HG03135 (cell line): ENCODE results near the gene TMEM117.

Experiments used
- ATAC-seq: cut with Tn5 transposase; IDR thresholded peaks from one replicate; pipeline ENCODE4 v1.9.1; 2021; ENCODE audit warnings: mild to moderate bottlenecking, moderate library complexity; ENCODE audit not compliant: unreplicated experiment

The TMEM117 gene

GRCh38 chr12:43951286-43951685, 115.4 kb downstream of the TMEM117 start:
- ATAC-seq, result no peak

- peak; percentile 99 for ATAC-seq
Observed at GRCh38 chr12:43957732-43958372, 122.0 kb downstream of the TMEM117 start.

GRCh38 chr12:43964033-43964432, 128.2 kb downstream of the TMEM117 start:
- ATAC-seq, result no peak

- no peak for ATAC-seq
Observed at GRCh38 chr12:43964961-43965360, 129.1 kb downstream of the TMEM117 start.

- ATAC-seq, result no peak
Observed at GRCh38 chr12:43965899-43966298, 130.0 kb downstream of the TMEM117 start.

GRCh38 chr12:43968736-43969135, 132.9 kb downstream of the TMEM117 start:
- ATAC-seq, result no peak

- ATAC-seq, result no peak
Observed at GRCh38 chr12:43969882-43970281, 134.0 kb downstream of the TMEM117 start.

GRCh38 chr12:43973385-43973784, 137.5 kb downstream of the TMEM117 start:
- no peak for ATAC-seq

GRCh38 chr12:43973993-43974392, 138.1 kb downstream of the TMEM117 start:
- ATAC-seq, result no peak

GRCh38 chr12:43976027-43976426, 140.1 kb downstream of the TMEM117 start:
- no peak for ATAC-seq

GRCh38 chr12:43978556-43978955, 142.7 kb downstream of the TMEM117 start:
- ATAC-seq, result no peak

- no peak for ATAC-seq
Observed at GRCh38 chr12:43979450-43979849, 143.6 kb downstream of the TMEM117 start.

GRCh38 chr12:43980627-43981191, 144.8 kb downstream of the TMEM117 start:
- ATAC-seq, result no peak

GRCh38 chr12:43981726-43982125, 145.8 kb downstream of the TMEM117 start:
- no peak for ATAC-seq

GRCh38 chr12:43982544-43982943, 146.7 kb downstream of the TMEM117 start:
- no peak for ATAC-seq

- peak; percentile 97 for ATAC-seq
Observed at GRCh38 chr12:43988838-43989560, 153.1 kb downstream of the TMEM117 start.

- no peak for ATAC-seq
Observed at GRCh38 chr12:43992856-43993255, 157.0 kb downstream of the TMEM117 start.

- peak; percentile 99 for ATAC-seq
Observed at GRCh38 chr12:44000309-44000952, 164.6 kb downstream of the TMEM117 start.

GRCh38 chr12:44002607-44003006, 166.7 kb downstream of the TMEM117 start:
- no peak for ATAC-seq

GRCh38 chr12:44003721-44004120, 167.8 kb downstream of the TMEM117 start:
- no peak for ATAC-seq

- peak; percentile 61 for ATAC-seq
Observed at GRCh38 chr12:44015333-44015941, 179.6 kb downstream of the TMEM117 start.
